ENCODE measurements around the gene SESN2.

Gene SESN2

GRCh38 chr1:28259252-28259933, at the start of gene SESN2:
TSS of gene SESN2 (plus strand) at chr1:28259518. CDS start at chr1:28259848, 330 bp downstream.
- DNase-seq = peak; percentile 95

- DNase-seq = no peak
These were observed 49.6 kb upstream of the SESN2 start for GRCh38 chr1:28209700-28210099.

GRCh38 chr1:28213315-28213714, 46.0 kb upstream of the SESN2 start:
- DNase-seq = no peak

- DNase-seq = no peak
These were observed 30.2 kb upstream of the SESN2 start for GRCh38 chr1:28229089-28229488.

GRCh38 chr1:28229996-28230395, 29.3 kb upstream of the SESN2 start:
- no peak for DNase-seq

- DNase-seq = peak; percentile 91
These were observed 26.6 kb upstream of the SESN2 start, which contains the start of gene DNAJC8 for GRCh38 chr1:28232558-28233263. TSS of gene DNAJC8 (minus strand) at chr1:28233029. CDS start at chr1:28232998, 31 bp downstream.

GRCh38 chr1:28233264-28233606, 26.1 kb upstream of the SESN2 start:
- DNase-seq = no peak

GRCh38 chr1:28235755-28236655, 23.3 kb upstream of the SESN2 start, which contains the start of gene ATP5IF1:
TSS of gene ATP5IF1 (plus strand) at chr1:28236124. CDS start at chr1:28236184, 60 bp downstream.
- peak; percentile 99 for DNase-seq

- DNase-seq = no peak
These were observed 22.5 kb upstream of the SESN2 start for GRCh38 chr1:28236656-28237322.

GRCh38 chr1:28239004-28239403, 20.3 kb upstream of the SESN2 start:
- DNase-seq = no peak

- no peak for DNase-seq
These were observed 19.3 kb upstream of the SESN2 start for GRCh38 chr1:28240024-28240423.

GRCh38 chr1:28241638-28242241, 17.6 kb upstream of the SESN2 start:
- no peak for DNase-seq

GRCh38 chr1:28243685-28244311, 15.5 kb upstream of the SESN2 start:
- no peak for DNase-seq

- DNase-seq = no peak
These were observed 14.6 kb upstream of the SESN2 start for GRCh38 chr1:28244549-28245251.

GRCh38 chr1:28246427-28246832, 12.9 kb upstream of the SESN2 start:
- DNase-seq = no peak

- DNase-seq = no peak
These were observed 11.6 kb upstream of the SESN2 start for GRCh38 chr1:28247612-28248272.

- peak; percentile 65 for DNase-seq
These were observed 10.9 kb upstream of the SESN2 start for GRCh38 chr1:28248273-28249012.

GRCh38 chr1:28249013-28249865, 10.1 kb upstream of the SESN2 start:
- DNase-seq = peak; percentile 37

- DNase-seq = no peak
These were observed 9.4 kb upstream of the SESN2 start for GRCh38 chr1:28249866-28250295.

Measured in NCI-H1105 treated with DMSO at 0.1 percent for 48 hours (cell line).